Posterior vena cava (tissue), 2 donors: Measurements from ENCODE around the gene CRB2. TPM values are rescaled to one million over a fixed set of nuclear protein-coding genes. Genes with fewer than 3 reads are reported as not detected.

Experiments
- DNase-seq: peaks from one replicate; pipeline ENCODE4 v3.0.0-alpha.2; 2020; ENCODE audit warnings: low spot score
- intact Hi-C, 2 donors: fragments of 100-400 bp; cut with DNase I; formaldehyde crosslinking; loops; one replicate each; pipeline versions ENCODE4 v1.14.1 to v1.14.2; 2022 to 2023
- total RNA-seq, 2 donors: library from RNA; stranded (reverse); fragmentation: NEBNext Ultra II Directional; extraction: Animal tissue kit (Norgen Biotek cat#: 25700); gene quantifications; one replicate each; pipeline ENCODE4 v1.2.1, GENCODE V29; 2021
- donor health status: DM: yes; HTN: yes; CAD: no.
- donor health status: DM: yes; HTN: yes; CAD: no.

Gene CRB2
- total RNA-seq, 2 donors from 2014 or later, result 0.05 TPM; not detected in 1

- peak; percentile 31 for DNase-seq
- intact Hi-C loops, result loop anchor here in 1 of 2 donors (1.0 kb wide), 1 partner anchor 39 kb away; no protein-coding TSS in a partner anchor
Observed at GRCh38 chr9:123411636-123412035, 55.6 kb downstream of the CRB2 start.

DNA sequence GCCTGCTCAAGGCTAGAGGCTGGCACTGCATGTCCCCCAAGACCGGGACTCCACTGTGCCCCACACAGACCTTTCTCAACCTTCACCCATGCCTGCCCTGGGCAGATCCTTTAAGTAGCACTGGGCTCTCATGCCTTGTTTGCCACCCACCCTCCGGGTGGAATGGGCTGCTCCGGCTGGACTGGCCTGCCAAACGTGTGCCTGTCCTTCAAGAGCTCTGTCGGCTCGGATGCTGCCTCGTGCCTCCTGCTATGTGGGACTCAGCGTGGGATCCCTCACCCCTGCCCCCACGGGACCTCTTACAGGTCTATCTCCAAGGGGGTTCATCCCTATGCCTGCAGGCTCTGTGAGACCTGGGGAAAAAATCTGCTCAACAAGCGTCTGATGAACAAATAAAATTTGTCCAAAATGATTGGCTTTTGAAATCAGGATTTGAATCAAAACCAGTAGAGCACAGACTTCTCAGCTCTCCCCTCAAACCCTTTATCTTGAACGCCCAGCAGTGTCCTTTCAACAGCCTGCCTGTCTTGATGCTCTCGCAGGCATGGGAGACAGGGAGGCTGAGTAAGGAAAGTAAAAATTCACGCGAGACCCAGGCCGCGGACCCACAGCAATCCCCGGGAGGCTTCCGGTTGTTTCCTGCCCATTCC is 56.3 kb downstream of the CRB2 start:
- intact Hi-C loops, result loop anchor here in 1 of 2 donors (1.0 kb wide), 1 partner anchor 38 kb away; no protein-coding TSS in a partner anchor
- DNase-seq, result peak; percentile 70

- DNase-seq, result peak; percentile 37
- intact Hi-C loops, result no loop called here
Observed at GRCh38 chr9:123414204-123414603, 58.2 kb downstream of the CRB2 start.

DNA sequence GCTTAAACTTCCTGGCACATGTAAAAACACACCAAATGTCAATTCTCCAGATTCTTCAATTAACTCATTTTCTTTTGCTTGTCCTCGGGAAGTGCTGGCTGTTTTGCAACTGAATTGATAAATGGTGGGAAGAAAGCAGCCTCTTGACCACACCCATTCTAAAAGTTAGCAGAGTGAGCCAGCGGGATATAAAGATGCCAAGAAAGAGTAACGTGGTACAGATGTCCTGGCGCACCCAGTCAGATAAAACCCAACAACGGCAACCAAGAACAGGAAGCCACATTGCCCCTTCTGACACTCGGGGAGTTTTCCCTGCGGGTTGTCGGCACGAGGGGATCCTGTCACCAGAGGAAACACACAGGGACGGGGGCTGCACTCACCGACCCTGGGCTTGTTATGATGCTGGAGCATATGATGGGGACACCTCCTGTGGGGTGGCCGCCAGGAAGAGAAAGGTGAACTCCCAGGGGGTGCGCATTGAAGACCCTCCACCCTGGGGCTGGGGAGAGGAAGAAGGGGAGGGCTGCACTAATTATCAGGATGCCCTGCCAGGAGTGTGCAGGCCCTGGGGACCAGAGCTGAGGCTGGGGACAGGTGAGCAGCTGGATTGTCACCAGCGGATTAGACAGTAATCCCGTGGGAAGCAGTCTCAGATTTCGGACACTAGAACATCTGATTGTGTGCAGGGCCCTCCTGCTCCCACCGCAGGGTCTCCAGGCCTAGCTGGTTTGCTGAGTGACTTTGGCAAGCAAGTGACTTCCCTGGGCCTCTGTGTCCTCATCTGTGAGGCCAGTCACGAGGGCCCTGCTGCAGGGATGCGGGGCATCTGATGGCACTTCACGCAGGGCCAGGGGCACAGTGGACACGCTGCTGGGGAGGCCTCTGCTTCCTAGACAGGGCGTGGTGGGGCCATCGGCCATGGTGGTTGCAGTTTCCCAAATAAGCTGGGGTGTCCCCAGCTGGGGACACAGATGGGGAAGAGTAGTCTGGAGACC is 59.2 kb downstream of the CRB2 start:
- intact Hi-C loops, result no loop called here
- DNase-seq, result peak; percentile 77

DNA sequence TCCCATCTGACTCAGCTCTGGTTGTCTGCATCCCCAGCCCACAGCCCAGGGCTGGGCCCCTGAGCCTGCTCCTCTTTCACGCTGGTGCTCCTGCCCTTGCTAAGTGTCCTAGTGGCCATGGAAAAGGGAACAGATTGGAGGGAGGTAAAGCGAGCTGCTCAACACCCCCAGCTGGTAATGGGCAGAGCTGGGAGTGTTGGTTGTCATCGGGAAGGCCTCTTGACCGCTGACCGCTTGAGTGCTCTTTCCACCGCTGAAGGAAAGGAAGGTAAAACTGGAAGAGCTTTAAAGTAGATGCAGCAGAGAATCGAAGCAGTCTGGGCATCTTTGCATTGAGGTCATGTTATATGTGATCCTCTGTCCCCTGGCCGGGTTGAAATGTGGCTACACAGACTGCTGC is 60.2 kb downstream of the CRB2 start:
- peak; percentile 73 for DNase-seq
- intact Hi-C loops, result no loop called here

DNA sequence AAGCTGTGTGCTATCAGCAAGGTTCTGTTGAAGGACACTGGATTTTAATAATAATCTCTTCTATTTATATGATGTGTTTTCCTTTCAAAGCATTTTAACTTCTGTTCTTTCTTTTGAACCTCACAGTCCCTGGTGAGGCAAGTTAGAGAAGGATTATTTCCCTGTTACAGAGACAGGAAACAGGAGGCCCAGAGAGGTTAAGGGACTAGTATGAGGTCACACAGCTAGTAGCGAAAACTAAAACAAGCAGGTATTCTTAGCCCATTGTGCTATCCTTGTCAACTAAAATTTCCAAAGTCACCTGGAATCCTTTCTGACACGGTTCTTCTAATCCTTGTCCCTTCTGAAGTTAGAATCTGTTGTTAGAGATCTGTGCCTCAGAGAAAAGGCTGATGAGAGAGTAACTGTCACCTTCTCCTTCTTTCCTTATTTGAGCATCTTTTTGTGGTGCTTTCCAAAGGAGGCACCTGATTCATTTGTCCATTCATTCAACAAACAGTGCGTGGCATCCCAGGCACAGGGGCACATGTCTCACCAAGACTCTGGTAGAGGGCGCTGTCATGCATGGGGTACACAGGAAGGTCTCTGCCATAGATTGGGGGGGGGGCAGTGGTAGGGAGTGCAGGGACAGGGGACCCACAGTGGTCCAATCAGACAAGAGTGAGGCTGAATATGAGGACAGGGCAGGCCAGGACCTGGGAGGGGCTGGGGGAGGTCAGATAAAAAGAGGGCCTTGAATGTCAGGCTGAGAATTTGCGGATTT is 61.5 kb downstream of the CRB2 start:
- peak; percentile 29 for DNase-seq
- intact Hi-C loops, result no loop called here

GRCh38 chr9:123418052-123418430 is 62.0 kb downstream of the CRB2 start:
- DNase-seq, result peak; percentile 55
- intact Hi-C loops, result no loop called here

DNA sequence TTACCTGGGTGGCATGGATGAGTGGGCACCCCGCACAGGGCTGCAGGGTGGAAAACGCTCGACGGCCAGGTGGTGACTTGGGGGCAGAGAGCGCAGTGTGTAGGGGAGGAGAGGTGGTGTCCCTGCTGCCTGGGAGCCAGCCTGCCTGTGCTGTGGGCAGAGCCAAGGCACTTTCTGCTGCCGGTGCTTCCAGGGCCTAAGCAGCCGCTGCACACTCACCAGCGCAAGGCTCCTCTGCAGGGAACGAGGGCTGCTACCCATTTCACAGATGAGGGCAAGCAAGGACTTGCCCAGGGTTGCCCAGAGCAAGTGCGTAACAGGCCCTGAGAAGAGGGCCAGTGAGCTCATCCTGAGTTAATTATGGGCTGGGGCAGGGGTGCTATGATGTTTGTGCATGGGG is 62.5 kb downstream of the CRB2 start:
- intact Hi-C loops, result no loop called here
- peak; percentile 37 for DNase-seq

GRCh38 chr9:123419091-123419490 is 63.1 kb downstream of the CRB2 start:
- intact Hi-C loops, result no loop called here
- peak; percentile 40 for DNase-seq

- intact Hi-C loops, result no loop called here
- DNase-seq, result peak; percentile 50
Observed at GRCh38 chr9:123419721-123420591, 64.0 kb downstream of the CRB2 start.

GRCh38 chr9:123420592-123421111 is 64.7 kb downstream of the CRB2 start:
- DNase-seq, result peak; percentile 24
- intact Hi-C loops, result no loop called here

GRCh38 chr9:123421186-123421585 is 65.2 kb downstream of the CRB2 start:
- DNase-seq, result peak; percentile 25
- intact Hi-C loops, result no loop called here

DNA sequence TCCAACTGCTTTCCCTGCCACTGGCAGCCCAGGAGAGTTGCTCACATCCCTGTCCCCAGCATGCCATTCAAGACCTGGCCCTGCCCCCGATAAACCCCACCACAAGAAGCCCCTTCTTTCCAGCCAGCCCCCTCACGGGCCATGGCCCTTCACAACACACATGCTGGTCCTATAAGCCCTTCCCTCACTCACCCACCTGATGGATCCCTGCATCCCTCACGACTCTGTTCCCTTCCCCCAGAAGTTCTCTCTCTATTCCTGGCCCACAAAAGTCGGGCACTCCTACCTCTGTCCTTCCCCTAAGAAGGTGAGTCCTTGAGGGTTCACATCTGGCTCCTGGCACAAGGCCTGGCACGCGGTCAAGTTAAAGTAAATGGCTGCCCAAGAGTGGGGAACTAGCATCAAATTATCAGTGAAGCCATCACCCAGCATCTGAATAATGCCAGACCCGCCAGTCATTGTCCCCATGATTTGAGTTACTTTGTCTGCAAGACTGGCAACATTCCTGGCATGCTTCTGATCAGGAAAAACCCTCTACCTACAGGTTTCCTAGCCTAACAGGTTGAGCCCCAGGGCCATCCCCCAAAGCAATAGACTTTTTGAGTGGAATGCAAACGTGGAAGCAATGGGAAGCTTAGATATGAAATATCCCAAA is 65.9 kb downstream of the CRB2 start:
- intact Hi-C loops, result no loop called here
- peak; percentile 49 for DNase-seq

- intact Hi-C loops, result no loop called here
- peak; percentile 28 for DNase-seq
Observed at GRCh38 chr9:123422635-123423310, 66.8 kb downstream of the CRB2 start.

- DNase-seq, result peak; percentile 49
Observed at GRCh38 chr9:123423311-123423640, 67.3 kb downstream of the CRB2 start.

DNA sequence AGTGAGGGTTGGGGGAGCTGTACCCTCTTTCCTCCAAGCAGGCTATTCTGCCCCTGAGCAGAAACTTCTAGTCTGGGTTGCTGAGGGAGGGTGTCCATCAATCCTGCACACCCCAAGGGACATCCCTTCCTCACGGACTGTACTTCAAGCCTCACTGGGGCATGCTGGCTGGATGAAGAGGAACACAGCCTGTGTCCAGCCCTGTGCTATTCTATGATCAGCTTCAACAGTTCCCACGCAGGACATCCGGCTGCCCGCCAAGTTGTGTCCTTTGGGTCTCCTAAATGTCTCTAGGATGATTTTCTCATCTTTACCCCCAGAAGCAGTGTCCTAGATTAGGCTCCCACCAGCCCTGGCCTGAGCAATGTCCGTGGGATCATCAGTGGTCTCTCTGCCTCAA is 68.1 kb downstream of the CRB2 start:
- intact Hi-C loops, result no loop called here
- DNase-seq, result peak; percentile 58

More at GRCh38 chr9:123423311-123423640, 67.3 kb downstream of the CRB2 start:
- intact Hi-C loops, result no loop called here

- no peak for DNase-seq
- intact Hi-C loops, result no loop called here
Observed at GRCh38 chr9:123424552-123425225, 68.7 kb downstream of the CRB2 start.
